Measurements from ENCODE around the gene TIAM1. TPM values are rescaled to one million over a fixed set of nuclear protein-coding genes. Genes with fewer than 3 reads are reported as not detected.

The TIAM1 gene
- total and polyA plus RNA-seq, 2 of the 8 experiments (the other 6 are each of a cell fraction or from before 2014, with no cell fraction given) = 10.1 to 30.7 TPM

DNA sequence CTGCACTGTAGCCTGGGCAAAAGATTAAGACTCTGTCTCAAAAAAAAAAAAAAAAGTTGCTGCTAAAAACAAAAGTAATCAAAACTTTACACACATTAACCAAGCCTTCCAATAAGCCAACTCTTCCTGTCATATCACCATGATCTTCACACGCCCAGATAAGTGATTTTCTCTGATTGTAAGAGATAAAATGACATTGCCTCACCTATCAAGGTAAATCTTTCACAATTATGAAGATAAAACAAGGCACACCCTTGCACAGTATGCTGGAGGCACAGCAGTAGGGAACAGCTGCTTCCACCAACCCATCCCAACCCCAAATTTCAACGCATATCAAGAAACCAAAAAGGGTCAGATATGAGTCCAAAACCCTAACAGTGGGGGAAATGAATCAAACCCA, 8.8 kb upstream of the TIAM1 start:
- no peak overlapping the region for H3K9ac ChIP-seq (replicated peaks in 1 of 4; ENCODE audit: extremely low read depth in 1 of 4, low read depth in 3 of 4, low read length in 3 of 4)

More for the DNA sequence above, 8.8 kb upstream of the TIAM1 start:
- Histone ChIP-seq H2BK20ac (ENCODE audit: low read length) (no peak overlapping the region), H3K4ac (replicated peaks; ENCODE audit: insufficient read length, low read depth, low read length) (no peak overlapping the region), H3K9me3 (ENCODE audit: insufficient read depth in 2 of 2, low read depth in 1 of 2, low read length in 1 of 2) (no peaks in the 10 kb centered on the region), H3K79me1 (ENCODE audit: low read depth, low read length) (no peaks in the 10 kb centered on the region), H4K5ac (ENCODE audit: insufficient read length, low read depth, low read length) (no peak overlapping the region), H3K56ac (replicated peaks; ENCODE audit: insufficient read length, low read depth, low read length) (no peak overlapping the region), H4K20me1 (replicated peaks in 1 of 2; ENCODE audit: control insufficient read depth in 1 of 2, insufficient read depth in 2 of 2, low read length in 2 of 2) (no peaks in the 10 kb centered on the region), H3K14ac (ENCODE audit: insufficient read length) (no peak overlapping the region), H2BK15ac (ENCODE audit: low read length) (no peak overlapping the region), H3K79me2 (ENCODE audit: control insufficient read depth in 1 of 2, insufficient read depth in 2 of 2, low read length in 2 of 2) (no peaks in the 10 kb centered on the region; a peak in 1 of 4 replicates), H2BK120ac (replicated peaks; ENCODE audit: low read depth, low read length) (no peak overlapping the region), H3K23ac (ENCODE audit: insufficient read length) (no peak overlapping the region), H3K4me1 (replicated peaks in 1 of 4; ENCODE audit: control insufficient read depth in 3 of 4, insufficient read depth in 4 of 4, low read length in 3 of 4) (no peaks in the 10 kb centered on the region), H3K27me3 (replicated peaks in 1 of 4; ENCODE audit: control insufficient read depth in 3 of 4, extremely low read depth in 1 of 4, insufficient read depth in 3 of 4, low read length in 3 of 4) (no peaks in the 10 kb centered on the region), H3K27ac (ENCODE audit: low read depth, low read length) (no peak overlapping the region), H3K4me2 (ENCODE audit: insufficient read depth in 1 of 2, low read depth in 2 of 2, low read length in 2 of 2) (no peak overlapping the region), H2BK5ac (ENCODE audit: low read depth, low read length) (no peak overlapping the region), H3K4me3 (ENCODE audit: extremely low read depth in 1 of 4, insufficient read depth in 2 of 4, low read depth in 3 of 4, low read length in 4 of 4) (no peak overlapping the region), H3K36me3 (ENCODE audit: control insufficient read depth in 2 of 4, insufficient read depth in 4 of 4, low read length in 3 of 4) (no peaks in the 10 kb centered on the region), H4K8ac (ENCODE audit: extremely low read depth, insufficient read depth, low read length) (no peak overlapping the region), H2AFZ (ENCODE audit: low read length) (no peak overlapping the region), H4K91ac (replicated peaks; ENCODE audit: insufficient read length, low read length) (no peak overlapping the region), H2BK12ac (ENCODE audit: low read depth, low read length) (no peak overlapping the region), H2AK5ac (ENCODE audit: low read depth, low read length) (no peak overlapping the region), H3K23me2 (ENCODE audit: low read depth, low read length) (no peaks in the 10 kb centered on the region), H3K18ac (ENCODE audit: extremely low read depth, low read length) (no peak overlapping the region)
- ChIA-PET POLR2A (ENCODE audit: partially characterized antibody) (no interaction called here), CTCF (ENCODE audit: partially characterized antibody) (interaction anchor here (0.6 to 1.6 kb wide), 2 partner anchors 229 to 394 kb away, joined by 3 read pairs; no protein-coding TSS in a partner anchor)
- no peak for TF ChIP-seq JUND (IDR thresholded peaks at IDR 0.05; ENCODE audit: low read length)
- TF ChIP-seq SP4 (IDR thresholded peaks at IDR 0.05; ENCODE audit: low read length) = no peak
- no peak for TF ChIP-seq CBX5 (IDR thresholded peaks at IDR 0.05; ENCODE audit: low read depth, low read length)
- no peak for TF ChIP-seq NRF1 (IDR thresholded peaks at IDR 0.05; ENCODE audit: low read depth, low read length)
- TF ChIP-seq POU5F1 (IDR thresholded peaks at IDR 0.05; ENCODE audit: low read depth, low read length) = no peak
- TF ChIP-seq MAFK (IDR thresholded peaks at IDR 0.05; ENCODE audit: low read depth, low read length) = no peak
- no peak for TF ChIP-seq SUZ12 (IDR thresholded peaks at IDR 0.05; ENCODE audit: low read length)
- TF ChIP-seq SP2 (IDR thresholded peaks at IDR 0.05; ENCODE audit: low read length) = no peak
- TF ChIP-seq TCF12 (IDR thresholded peaks at IDR 0.05; ENCODE audit: low read depth, low read length) = no peak
- TF ChIP-seq, protein P1, sequence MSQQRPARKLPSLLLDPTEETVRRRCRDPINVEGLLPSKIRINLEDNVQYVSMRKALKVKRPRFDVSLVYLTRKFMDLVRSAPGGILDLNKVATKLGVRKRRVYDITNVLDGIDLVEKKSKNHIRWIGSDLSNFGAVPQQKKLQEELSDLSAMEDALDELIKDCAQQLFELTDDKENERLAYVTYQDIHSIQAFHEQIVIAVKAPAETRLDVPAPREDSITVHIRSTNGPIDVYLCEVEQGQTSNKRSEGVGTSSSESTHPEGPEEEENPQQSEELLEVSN (IDR thresholded peaks at IDR 0.05) = no peak
- no peak for TF ChIP-seq POLR2A (IDR thresholded peaks at IDR 0.05; ENCODE audit: control extremely low read depth in 1 of 2, low read depth in 2 of 2, low read length in 2 of 2)
- FAIRE-seq (no peak), DNase-seq (ENCODE audit: low read depth in 1 of 2, low spot score in 2 of 2) (no peak)
- WGBS, 2 experiments (ENCODE audit: extremely low coverage in 1 of 2, insufficient coverage in 1 of 2, insufficient read length in 1 of 2, insufficient replicate concordance in 2 of 2, low coverage in 1 of 2, low lambda C conversion rate in 2 of 2, missing lambda C conversion rate in 1 of 2) = 61% methylated on average over 2 of the region's 2 CpGs; no CpG with 5 or more reads in 1 of the 2 experiments
